ENCODE measurements around the gene TGM4. TPM values are rescaled to one million over a fixed set of nuclear protein-coding genes. Genes with fewer than 3 reads are reported as not detected.

Gene TGM4
- total RNA-seq, 1 donor from 2014 or later = not detected

DNA sequence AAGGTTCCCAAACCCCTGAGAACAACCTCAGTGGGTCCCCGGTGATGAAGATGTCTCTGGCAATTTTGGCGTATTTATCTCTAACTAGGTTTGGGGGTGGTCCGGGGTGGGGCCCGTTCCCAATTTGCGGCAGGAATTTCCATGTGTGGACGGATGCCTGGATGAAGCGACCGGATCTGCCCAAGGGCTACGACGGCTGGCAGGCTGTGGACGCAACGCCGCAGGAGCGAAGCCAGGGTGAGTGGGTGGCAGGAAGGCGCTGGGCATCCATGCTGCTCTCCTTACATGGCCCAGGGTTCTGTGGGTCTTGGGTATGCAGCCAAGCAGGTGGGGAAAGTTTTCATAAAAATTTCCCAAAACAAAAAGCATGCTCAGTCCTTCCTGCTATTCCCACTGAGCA, 29.3 kb downstream of the TGM4 start:
- Mint-ChIP-seq H3K27ac (no peak overlapping the region), H3K27me3 (no peaks in the 10 kb centered on the region), H3K9me3 (ENCODE audit: low read depth) (no peaks in the 10 kb centered on the region), H3K4me1 (ENCODE audit: low read depth) (peaks cover 16% of the 10 kb centered on the region), H3K4me3 (ENCODE audit: low read depth) (no peak overlapping the region), H3K36me3 (ENCODE audit: insufficient read depth) (no peaks in the 10 kb centered on the region)
- no peak for DNase-seq (ENCODE audit: low spot score, unreplicated experiment)
- TF ChIP-seq, protein P1, sequence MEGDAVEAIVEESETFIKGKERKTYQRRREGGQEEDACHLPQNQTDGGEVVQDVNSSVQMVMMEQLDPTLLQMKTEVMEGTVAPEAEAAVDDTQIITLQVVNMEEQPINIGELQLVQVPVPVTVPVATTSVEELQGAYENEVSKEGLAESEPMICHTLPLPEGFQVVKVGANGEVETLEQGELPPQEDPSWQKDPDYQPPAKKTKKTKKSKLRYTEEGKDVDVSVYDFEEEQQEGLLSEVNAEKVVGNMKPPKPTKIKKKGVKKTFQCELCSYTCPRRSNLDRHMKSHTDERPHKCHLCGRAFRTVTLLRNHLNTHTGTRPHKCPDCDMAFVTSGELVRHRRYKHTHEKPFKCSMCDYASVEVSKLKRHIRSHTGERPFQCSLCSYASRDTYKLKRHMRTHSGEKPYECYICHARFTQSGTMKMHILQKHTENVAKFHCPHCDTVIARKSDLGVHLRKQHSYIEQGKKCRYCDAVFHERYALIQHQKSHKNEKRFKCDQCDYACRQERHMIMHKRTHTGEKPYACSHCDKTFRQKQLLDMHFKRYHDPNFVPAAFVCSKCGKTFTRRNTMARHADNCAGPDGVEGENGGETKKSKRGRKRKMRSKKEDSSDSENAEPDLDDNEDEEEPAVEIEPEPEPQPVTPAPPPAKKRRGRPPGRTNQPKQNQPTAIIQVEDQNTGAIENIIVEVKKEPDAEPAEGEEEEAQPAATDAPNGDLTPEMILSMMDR (IDR thresholded peaks at IDR 0.05; ENCODE audit: unreplicated experiment) = no peak

DNA sequence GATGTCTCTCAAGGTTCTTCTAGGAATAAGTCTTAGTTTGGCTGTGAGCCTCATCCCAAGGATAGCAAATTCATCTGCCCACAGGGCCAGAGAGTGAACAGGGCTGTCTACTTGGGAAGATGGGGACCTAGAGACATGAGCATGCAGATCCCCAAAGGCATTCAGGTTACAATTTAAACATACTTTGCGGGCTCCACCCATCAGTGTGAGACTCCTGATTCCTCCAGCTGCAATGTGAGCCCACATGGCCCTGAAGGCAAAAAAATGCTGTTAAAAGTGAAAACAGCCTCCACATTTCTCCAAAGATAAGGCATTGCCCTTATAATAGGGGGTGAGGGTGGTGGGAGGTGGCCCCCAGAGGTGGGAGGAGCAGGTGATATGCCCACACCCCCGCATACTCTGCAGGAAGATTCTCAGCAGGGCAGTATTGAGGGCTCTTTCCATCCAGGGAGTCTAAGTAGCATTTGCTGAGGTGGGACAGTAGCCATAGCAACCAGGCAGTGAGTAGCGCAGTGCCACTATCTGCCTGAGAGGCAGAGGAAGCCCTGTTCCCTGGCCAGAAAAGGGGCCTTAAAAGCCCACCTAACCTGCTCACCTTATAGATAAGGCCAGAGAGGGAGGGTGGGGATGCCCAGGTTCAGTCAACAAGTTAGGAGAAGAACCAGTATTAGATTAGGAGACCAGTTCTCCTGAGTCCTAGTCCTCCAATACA, 31.2 kb downstream of the TGM4 start:
- Mint-ChIP-seq H3K27ac (no peak overlapping the region), H3K27me3 (no peaks in the 10 kb centered on the region), H3K9me3 (ENCODE audit: low read depth) (no peaks in the 10 kb centered on the region), H3K36me3 (ENCODE audit: insufficient read depth) (no peaks in the 10 kb centered on the region), H3K4me3 (ENCODE audit: low read depth) (no peak overlapping the region), H3K4me1 (ENCODE audit: low read depth) (peaks cover 15% of the 10 kb centered on the region)
- DNase-seq (ENCODE audit: low spot score, unreplicated experiment) = no peak
- TF ChIP-seq, protein P1 (IDR thresholded peaks at IDR 0.05; ENCODE audit: unreplicated experiment) = no peak

DNA sequence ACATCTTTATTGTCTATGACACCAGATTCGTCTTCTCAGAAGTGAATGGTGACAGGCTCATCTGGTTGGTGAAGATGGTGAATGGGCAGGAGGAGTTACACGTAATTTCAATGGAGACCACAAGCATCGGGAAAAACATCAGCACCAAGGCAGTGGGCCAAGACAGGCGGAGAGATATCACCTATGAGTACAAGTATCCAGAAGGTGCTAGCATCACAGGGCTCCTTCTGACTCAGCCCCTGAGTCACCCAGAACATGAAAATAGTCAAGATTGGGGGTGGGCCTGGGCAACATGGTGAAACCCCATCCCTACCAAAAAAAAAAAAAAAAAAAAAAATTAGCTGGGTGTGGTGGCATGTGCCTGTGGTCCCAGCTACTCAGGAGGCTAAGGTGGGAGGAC, 32.6 kb downstream of the TGM4 start:
- peaks cover 15% of the 10 kb centered on the region for H3K4me1 Mint-ChIP-seq (ENCODE audit: low read depth)
- no peaks in the 10 kb centered on the region for H3K9me3 Mint-ChIP-seq (ENCODE audit: low read depth)
- no peak overlapping the region for H3K4me3 Mint-ChIP-seq (ENCODE audit: low read depth)
- no peak overlapping the region for H3K27ac Mint-ChIP-seq
- DNase-seq (ENCODE audit: low spot score, unreplicated experiment) = no peak
- no peaks in the 10 kb centered on the region for H3K36me3 Mint-ChIP-seq (ENCODE audit: insufficient read depth)
- TF ChIP-seq, protein P1 (IDR thresholded peaks at IDR 0.05; ENCODE audit: unreplicated experiment) = no peak
- H3K27me3 Mint-ChIP-seq = no peaks in the 10 kb centered on the region

DNA sequence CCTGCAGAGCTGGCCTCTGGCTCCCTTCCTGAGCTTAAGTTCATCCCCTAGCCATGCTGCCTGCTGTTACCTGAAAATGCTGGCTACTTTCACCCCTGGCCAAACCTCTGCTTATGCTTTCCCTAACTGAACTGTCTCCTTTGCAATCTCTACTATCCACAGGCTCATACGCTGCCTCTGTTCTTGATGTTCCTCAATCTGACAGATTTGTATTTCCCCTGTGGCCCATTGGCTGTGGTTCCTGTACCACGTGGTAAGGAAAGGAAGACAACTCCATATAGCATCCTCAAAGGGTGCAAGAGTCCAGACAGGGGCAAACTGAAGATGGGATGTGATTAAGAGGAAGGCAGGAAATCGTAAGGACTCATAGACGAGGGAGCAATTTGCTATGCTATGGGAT, 33.2 kb downstream of the TGM4 start:
- H3K9me3 Mint-ChIP-seq (ENCODE audit: low read depth) = no peaks in the 10 kb centered on the region
- no peak for DNase-seq (ENCODE audit: low spot score, unreplicated experiment)
- TF ChIP-seq, protein P1 (IDR thresholded peaks at IDR 0.05; ENCODE audit: unreplicated experiment) = no peak
- no peak overlapping the region for H3K27ac Mint-ChIP-seq
- H3K4me1 Mint-ChIP-seq (ENCODE audit: low read depth) = peaks cover 15% of the 10 kb centered on the region
- H3K36me3 Mint-ChIP-seq (ENCODE audit: insufficient read depth) = no peaks in the 10 kb centered on the region
- H3K4me3 Mint-ChIP-seq (ENCODE audit: low read depth) = no peak overlapping the region
- no peaks in the 10 kb centered on the region for H3K27me3 Mint-ChIP-seq

DNA sequence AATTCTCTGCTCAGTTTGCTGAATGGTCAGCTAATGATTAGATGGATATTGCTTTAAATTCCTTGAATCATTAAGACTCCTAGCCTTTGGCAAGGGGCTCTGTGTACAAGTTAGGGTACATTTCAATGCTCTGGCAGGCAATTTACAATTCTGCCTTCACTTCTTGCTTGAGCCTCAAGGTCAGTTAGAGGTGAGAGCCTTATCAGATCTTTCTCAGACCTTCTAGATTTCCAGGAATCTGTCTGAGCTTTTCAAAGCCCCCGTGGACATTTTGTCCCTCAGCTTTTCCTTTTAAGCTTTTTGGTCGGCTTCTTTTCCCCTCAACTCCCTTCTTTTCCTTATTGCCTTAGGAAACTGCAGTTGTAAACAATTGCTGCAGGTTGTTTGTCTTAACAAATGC, 34.7 kb downstream of the TGM4 start:
- no peaks in the 10 kb centered on the region for H3K27me3 Mint-ChIP-seq
- H3K36me3 Mint-ChIP-seq (ENCODE audit: insufficient read depth) = no peaks in the 10 kb centered on the region
- TF ChIP-seq, protein P1 (IDR thresholded peaks at IDR 0.05; ENCODE audit: unreplicated experiment) = no peak
- peaks cover 15% of the 10 kb centered on the region for H3K4me1 Mint-ChIP-seq (ENCODE audit: low read depth)
- H3K27ac Mint-ChIP-seq = no peak overlapping the region
- DNase-seq (ENCODE audit: low spot score, unreplicated experiment) = no peak
- no peaks in the 10 kb centered on the region for H3K9me3 Mint-ChIP-seq (ENCODE audit: low read depth)
- no peak overlapping the region for H3K4me3 Mint-ChIP-seq (ENCODE audit: low read depth)

All from progenitor cell of endocrine pancreas (in vitro differentiated cells).